Neuron (in vitro differentiated cells): ENCODE results near the gene EPB41L2.

ENCODE experiments used
- H2AFZ ChIP-seq: one replicate; pipeline ENCODE4 v1.6.1; 2013; ENCODE audit warnings: low read depth, mild to moderate bottlenecking, inconsistent platforms, low read length, moderate library complexity
- H3K27me3 ChIP-seq: one replicate; pipeline ENCODE4 v1.6.1; 2013; ENCODE audit warnings: low read length; ENCODE audit not compliant: insufficient read depth
- H3K36me3 ChIP-seq: one replicate; pipeline ENCODE4 v1.6.1; 2013; ENCODE audit warnings: low read length; ENCODE audit not compliant: insufficient read depth
- H3K4me1 ChIP-seq: one replicate; pipeline ENCODE4 v1.6.1; 2013; ENCODE audit warnings: low read length; ENCODE audit not compliant: insufficient read depth
- H3K4me3 ChIP-seq: 2 replicates; pipeline ENCODE4 v1.5.1; 2013; ENCODE audit warnings: mild to moderate bottlenecking, low read length, moderate library complexity
- H3K9me3 ChIP-seq: one replicate; pipeline ENCODE4 v1.6.1; 2013; ENCODE audit warnings: low read length

Gene EPB41L2

DNA sequence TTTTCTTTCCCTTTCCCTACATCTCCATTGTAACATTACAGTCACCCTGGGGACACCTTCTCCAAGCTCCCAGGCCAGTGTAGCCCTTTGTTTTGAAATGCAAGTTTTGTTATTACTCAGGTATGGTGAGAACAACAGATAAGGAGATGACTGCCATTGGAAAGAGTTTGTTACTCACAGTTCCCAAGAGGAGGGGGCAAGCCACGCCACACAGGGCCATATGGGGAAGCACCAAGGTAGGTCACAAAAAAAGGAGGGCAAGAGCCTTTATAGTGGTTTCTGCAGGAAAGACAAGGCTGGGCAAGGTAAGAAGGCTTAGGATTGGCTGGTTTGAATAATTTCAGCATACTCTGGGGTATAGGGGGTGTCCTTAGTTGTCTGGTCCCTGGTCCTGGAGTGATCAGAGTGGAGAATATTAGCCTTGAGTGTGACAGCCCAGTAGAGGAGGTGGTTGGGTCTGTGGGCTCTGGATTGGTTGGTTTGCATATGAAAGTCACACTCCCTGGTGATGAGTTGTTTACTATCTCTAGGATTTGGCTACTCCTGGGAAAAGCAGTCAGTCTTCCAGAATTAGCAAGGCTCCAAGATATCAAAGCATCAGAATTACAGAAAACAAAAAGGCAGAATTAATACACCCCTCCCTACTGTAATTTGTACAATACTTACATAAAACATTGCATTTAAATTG is 268.9 kb downstream of the EPB41L2 start:
- Histone ChIP-seq H3K4me1 (no peaks in the 10 kb centered on the region), H3K27me3 (no peaks in the 10 kb centered on the region), H3K36me3 (no peaks in the 10 kb centered on the region), H3K4me3 (no peak overlapping the region), H2AFZ (no peak overlapping the region), H3K9me3 (no peaks in the 10 kb centered on the region)
